WTC11 (cell line): ENCODE data around the gene TNP1.

Experiments
- CTCF ChIP-seq: fragments of 200-600 bp; IDR thresholded peaks from 2 replicates; pipeline ENCODE4 v1.8.0; 2022; ENCODE audit warnings: antibody characterized with exemption
- E2F1 ChIP-seq: sonication (generic); formaldehyde crosslinking; IDR thresholded peaks from 2 replicates; pipeline ENCODE4 v1.8.0; 2022; ENCODE audit warnings: mild to moderate bottlenecking, missing genetic modification reagents
- JUN ChIP-seq: sonication (generic); formaldehyde crosslinking; IDR thresholded peaks from 2 replicates; pipeline ENCODE4 v1.8.0; 2023; ENCODE audit warnings: mild to moderate bottlenecking, missing genetic modification reagents
- PRDM15 ChIP-seq: sonication (generic); formaldehyde crosslinking; IDR thresholded peaks from 2 replicates; pipeline ENCODE4 v1.8.0; 2022; ENCODE audit warnings: missing genetic modification reagents
- SOX15 ChIP-seq: fragments of 250-450 bp; sonication (Bioruptor Pico); IDR thresholded peaks from 2 replicates; pipeline ENCODE4 v1.9.0; 2021; ENCODE audit warnings: mild to moderate bottlenecking
- ZNF423 ChIP-seq: fragments of 250-450 bp; sonication (Bioruptor Pico); IDR thresholded peaks from 2 replicates; pipeline ENCODE4 v2.1.2; 2022; ENCODE audit warnings: mild to moderate bottlenecking, moderate library complexity
- TF ChIP-seq, protein P1 (sequence below): sonication (generic); formaldehyde crosslinking; IDR thresholded peaks from 2 replicates; pipeline ENCODE4 v1.8.0; 2022; ENCODE audit warnings: mild to moderate bottlenecking, missing genetic modification reagents
- TF ChIP-seq, protein P2 (sequence below): sonication (generic); formaldehyde crosslinking; IDR thresholded peaks from 2 replicates; pipeline ENCODE4 v1.8.0; 2022; ENCODE audit warnings: mild to moderate bottlenecking, missing genetic modification reagents

- no peak for TF ChIP-seq PRDM15 (CRISPR knock-in tag)
- TF ChIP-seq CTCF, result no peak
- TF ChIP-seq, protein P1, sequence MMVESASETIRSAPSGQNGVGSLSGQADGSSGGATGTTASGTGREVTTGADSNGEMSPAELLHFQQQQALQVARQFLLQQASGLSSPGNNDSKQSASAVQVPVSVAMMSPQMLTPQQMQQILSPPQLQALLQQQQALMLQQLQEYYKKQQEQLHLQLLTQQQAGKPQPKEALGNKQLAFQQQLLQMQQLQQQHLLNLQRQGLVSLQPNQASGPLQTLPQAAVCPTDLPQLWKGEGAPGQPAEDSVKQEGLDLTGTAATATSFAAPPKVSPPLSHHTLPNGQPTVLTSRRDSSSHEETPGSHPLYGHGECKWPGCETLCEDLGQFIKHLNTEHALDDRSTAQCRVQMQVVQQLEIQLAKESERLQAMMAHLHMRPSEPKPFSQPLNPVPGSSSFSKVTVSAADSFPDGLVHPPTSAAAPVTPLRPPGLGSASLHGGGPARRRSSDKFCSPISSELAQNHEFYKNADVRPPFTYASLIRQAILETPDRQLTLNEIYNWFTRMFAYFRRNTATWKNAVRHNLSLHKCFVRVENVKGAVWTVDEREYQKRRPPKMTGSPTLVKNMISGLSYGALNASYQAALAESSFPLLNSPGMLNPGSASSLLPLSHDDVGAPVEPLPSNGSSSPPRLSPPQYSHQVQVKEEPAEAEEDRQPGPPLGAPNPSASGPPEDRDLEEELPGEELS, result no peak
- TF ChIP-seq JUN (CRISPR knock-in tag), result no peak
- no peak for TF ChIP-seq SOX15 (CRISPR knock-in tag)
- TF ChIP-seq, protein P2, sequence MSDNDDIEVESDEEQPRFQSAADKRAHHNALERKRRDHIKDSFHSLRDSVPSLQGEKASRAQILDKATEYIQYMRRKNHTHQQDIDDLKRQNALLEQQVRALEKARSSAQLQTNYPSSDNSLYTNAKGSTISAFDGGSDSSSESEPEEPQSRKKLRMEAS (CRISPR knock-in tag), result no peak
- no peak for TF ChIP-seq ZNF423 (CRISPR knock-in tag)
- no peak for TF ChIP-seq E2F1 (CRISPR knock-in tag)
Measured at GRCh38 chr2:216890138-216890537, 30.3 kb upstream of the TNP1 start.
